ENCODE measurements around the gene MAD1L1. TPM values are rescaled to one million over a fixed set of nuclear protein-coding genes. Genes with fewer than 3 reads are reported as not detected.

The MAD1L1 gene
- total RNA-seq, 1 experiment from 2014 or later: 50.8 TPM

- no peak for DNase-seq
- POLR2A ChIA-PET (ENCODE audit: unreplicated experiment): no interaction called here
- Histone ChIP-seq H3K9me3 (ENCODE audit: insufficient read depth, low read depth) (no peaks in the 10 kb centered on the region), H3F3A (ENCODE audit: insufficient read depth, low read depth) (no peaks in the 10 kb centered on the region), H3K4me3 (no peak overlapping the region), H3K27ac (no peak overlapping the region), H3K4me1 (replicated peaks; ENCODE audit: insufficient read depth) (no peaks in the 10 kb centered on the region), H3K4me2 (no peak overlapping the region), H3K36me3 (ENCODE audit: low read depth) (no peaks in the 10 kb centered on the region), H3K9me2 (ENCODE audit: insufficient read depth) (no peaks in the 10 kb centered on the region), H4K20me1 (ENCODE audit: insufficient read depth) (no peaks in the 10 kb centered on the region), H3K79me2 (ENCODE audit: low read depth) (no peaks in the 10 kb centered on the region), H2AFZ (no peak overlapping the region), H3K27me3 (ENCODE audit: insufficient read depth, low read depth) (no peaks in the 10 kb centered on the region)
- TF ChIP-seq CTCF (conservative IDR thresholded peaks at IDR 0.05) (no peak), EZH2 (IDR thresholded peaks at IDR 0.05; ENCODE audit: low read depth) (no peak)
- intact Hi-C loops (cut with micrococcal nuclease; ENCODE audit: unreplicated experiment): no loop called here
- no TSS peak for BruUV-seq (replicated peaks)
- CTCF ChIA-PET: no interaction called here
Measured at GRCh38 chr7:1872191-1873069, 360.3 kb downstream of the MAD1L1 start.

GRCh38 chr7:1869452-1870130 is 363.2 kb downstream of the MAD1L1 start:
- Histone ChIP-seq H3K79me2 (ENCODE audit: low read depth) (no peaks in the 10 kb centered on the region), H4K20me1 (ENCODE audit: insufficient read depth) (no peaks in the 10 kb centered on the region; the same call in 1 of the 2 replicates), H3K9me2 (ENCODE audit: insufficient read depth) (no peaks in the 10 kb centered on the region), H3K36me3 (ENCODE audit: low read depth) (no peaks in the 10 kb centered on the region), H3K4me2 (no peak overlapping the region), H3K9me3 (ENCODE audit: insufficient read depth, low read depth) (no peaks in the 10 kb centered on the region), H3K27ac (no peak overlapping the region), H3F3A (ENCODE audit: insufficient read depth, low read depth) (no peaks in the 10 kb centered on the region), H2AFZ (no peak overlapping the region), H3K4me3 (no peak overlapping the region), H3K4me1 (replicated peaks; ENCODE audit: insufficient read depth) (no peaks in the 10 kb centered on the region), H3K27me3 (ENCODE audit: insufficient read depth, low read depth) (no peaks in the 10 kb centered on the region)
- POLR2A ChIA-PET (ENCODE audit: unreplicated experiment): no interaction called here
- TF ChIP-seq CTCF (conservative IDR thresholded peaks at IDR 0.05) (no peak), EZH2 (IDR thresholded peaks at IDR 0.05; ENCODE audit: low read depth) (no peak)
- intact Hi-C loops (cut with micrococcal nuclease; ENCODE audit: unreplicated experiment): no loop called here
- DNase-seq: no peak
- BruUV-seq (replicated peaks): no TSS peak
- CTCF ChIA-PET: no interaction called here

- TF ChIP-seq CTCF (conservative IDR thresholded peaks at IDR 0.05): no peak
- TF ChIP-seq EZH2 (IDR thresholded peaks at IDR 0.05; ENCODE audit: low read depth): no peak
- no peak for DNase-seq
- no peaks in the 10 kb centered on the region for H3K27me3 ChIP-seq (ENCODE audit: insufficient read depth, low read depth)
- no peaks in the 10 kb centered on the region for H3K4me1 ChIP-seq (replicated peaks; ENCODE audit: insufficient read depth)
- H3K4me3 ChIP-seq: no peak overlapping the region
- no peak overlapping the region for H3K27ac ChIP-seq
- H3K4me2 ChIP-seq: no peak overlapping the region
- H3K79me2 ChIP-seq (ENCODE audit: low read depth): no peaks in the 10 kb centered on the region
- no peak overlapping the region for H2AFZ ChIP-seq
- ChIA-PET CTCF (no interaction called here), POLR2A (ENCODE audit: unreplicated experiment) (no interaction called here)
- H3K9me3 ChIP-seq (ENCODE audit: insufficient read depth, low read depth): no peaks in the 10 kb centered on the region
- no peaks in the 10 kb centered on the region for H3F3A ChIP-seq (ENCODE audit: insufficient read depth, low read depth)
- intact Hi-C loops (cut with micrococcal nuclease; ENCODE audit: unreplicated experiment): no loop called here
- H4K20me1 ChIP-seq (ENCODE audit: insufficient read depth): no peaks in the 10 kb centered on the region; the same call in 1 of the 2 replicates
- BruUV-seq (replicated peaks): no TSS peak
- no peaks in the 10 kb centered on the region for H3K36me3 ChIP-seq (ENCODE audit: low read depth)
- H3K9me2 ChIP-seq (ENCODE audit: insufficient read depth): no peaks in the 10 kb centered on the region
Measured at GRCh38 chr7:1868516-1869165, 364.1 kb downstream of the MAD1L1 start.

Measured in PC-9 (cell line).